Spleen (tissue), 7 donors: ENCODE measurements around the gene TPST2.

ENCODE experiments used
- POLR2AphosphoS5 ChIP-seq, 3 donors: sonication (generic); formaldehyde crosslinking; IDR thresholded peaks; one replicate each; pipeline ENCODE4 v1.5.1; 2017; ENCODE audit warnings: antibody characterized with exemption in 3 of 3
- TF ChIP-seq, protein P1 (sequence below), 11 experiments: fragments of 200-600 bp in 7 of 11; fragments of 450-650 bp in 4 of 11; sonication (generic) in 4 of 11; IDR thresholded peaks in 8 of 11; conservative IDR thresholded peaks in 3 of 11; 1 replicate in 7 of 11; 2 replicates in 4 of 11; pipeline versions ENCODE4 v1.4.0 to v1.8.0; 2016 to 2021; ENCODE audit warnings: antibody characterized with exemption in 11 of 11, inconsistent platforms in 4 of 11, mild to moderate bottlenecking in 1 of 11
- donor health status: DM: no; HTN: no; CAD: no; lungs with moderate emphysema.
- donor health status: DM: no; HTN: no; CAD: no.
- donor health status: DM: no; HTN: no; CAD: no.

DNA sequence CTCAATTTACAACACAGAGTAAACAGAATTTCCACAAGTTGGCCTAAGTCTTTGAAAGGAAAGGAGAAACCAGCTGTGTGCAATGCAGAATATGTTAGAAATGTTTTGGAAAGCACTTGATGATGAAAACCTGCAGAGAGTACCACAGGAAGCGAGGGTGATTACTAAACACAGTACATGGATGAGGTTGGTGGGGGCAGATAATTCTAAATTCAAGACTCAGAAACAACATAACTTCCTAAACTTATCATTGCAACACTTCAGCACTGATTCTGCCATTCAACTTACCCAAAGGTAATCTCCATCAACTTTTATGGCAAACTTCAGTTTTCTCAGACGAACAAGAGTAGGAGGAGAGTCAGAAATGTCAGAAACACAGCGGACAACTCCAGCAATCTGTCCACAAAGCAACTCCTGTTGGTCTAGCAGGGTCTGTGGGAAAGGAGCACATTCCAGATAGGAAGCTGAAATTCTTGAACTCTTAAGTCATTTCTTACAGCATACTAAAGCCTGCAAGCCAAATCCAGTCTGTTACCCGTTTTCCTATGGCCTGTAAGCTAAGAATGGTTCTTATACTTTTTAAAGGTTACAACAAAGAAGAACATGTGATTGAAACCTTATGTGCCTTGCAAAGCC is 113.1 kb downstream of the TPST2 start:
- TF ChIP-seq, protein P1, sequence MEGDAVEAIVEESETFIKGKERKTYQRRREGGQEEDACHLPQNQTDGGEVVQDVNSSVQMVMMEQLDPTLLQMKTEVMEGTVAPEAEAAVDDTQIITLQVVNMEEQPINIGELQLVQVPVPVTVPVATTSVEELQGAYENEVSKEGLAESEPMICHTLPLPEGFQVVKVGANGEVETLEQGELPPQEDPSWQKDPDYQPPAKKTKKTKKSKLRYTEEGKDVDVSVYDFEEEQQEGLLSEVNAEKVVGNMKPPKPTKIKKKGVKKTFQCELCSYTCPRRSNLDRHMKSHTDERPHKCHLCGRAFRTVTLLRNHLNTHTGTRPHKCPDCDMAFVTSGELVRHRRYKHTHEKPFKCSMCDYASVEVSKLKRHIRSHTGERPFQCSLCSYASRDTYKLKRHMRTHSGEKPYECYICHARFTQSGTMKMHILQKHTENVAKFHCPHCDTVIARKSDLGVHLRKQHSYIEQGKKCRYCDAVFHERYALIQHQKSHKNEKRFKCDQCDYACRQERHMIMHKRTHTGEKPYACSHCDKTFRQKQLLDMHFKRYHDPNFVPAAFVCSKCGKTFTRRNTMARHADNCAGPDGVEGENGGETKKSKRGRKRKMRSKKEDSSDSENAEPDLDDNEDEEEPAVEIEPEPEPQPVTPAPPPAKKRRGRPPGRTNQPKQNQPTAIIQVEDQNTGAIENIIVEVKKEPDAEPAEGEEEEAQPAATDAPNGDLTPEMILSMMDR (IDR thresholded peaks at IDR 0.05 in 8 of 11, conservative IDR thresholded peaks at IDR 0.05 in 3 of 11) = no peak
- TF ChIP-seq POLR2AphosphoS5 (IDR thresholded peaks at IDR 0.05) = no peak
